DMS53 treated with DMSO at 0.1 percent for 48 hours (cell line): Measurements from ENCODE around the gene RAP1GDS1.

ENCODE experiments used
- DNase-seq: peaks from one replicate; lab custom pipeline; 2025; ENCODE audit not compliant: unreplicated experiment; lab: John Stamatoyannopoulos, UW

Gene RAP1GDS1

GRCh38 chr4:98476891-98477290 lies 215.7 kb downstream of the RAP1GDS1 start:
- DNase-seq = no peak

GRCh38 chr4:98479590-98479989 lies 218.4 kb downstream of the RAP1GDS1 start:
- peak; percentile 1 for DNase-seq

- DNase-seq = no peak
These were observed 219.4 kb downstream of the RAP1GDS1 start for GRCh38 chr4:98480535-98480934.

GRCh38 chr4:98481167-98481566 lies 220.0 kb downstream of the RAP1GDS1 start:
- no peak for DNase-seq

GRCh38 chr4:98482503-98482846 lies 221.3 kb downstream of the RAP1GDS1 start:
- no peak for DNase-seq

GRCh38 chr4:98482847-98483806 lies 221.9 kb downstream of the RAP1GDS1 start:
- DNase-seq = no peak

- no peak for DNase-seq
These were observed 222.8 kb downstream of the RAP1GDS1 start for GRCh38 chr4:98484031-98484430.

GRCh38 chr4:98485816-98486345 lies 224.7 kb downstream of the RAP1GDS1 start:
- DNase-seq = no peak

- DNase-seq = no peak
These were observed 229.1 kb downstream of the RAP1GDS1 start for GRCh38 chr4:98490251-98490650.

GRCh38 chr4:98491899-98492559 lies 230.8 kb downstream of the RAP1GDS1 start:
- no peak for DNase-seq

GRCh38 chr4:98493296-98493695 lies 232.1 kb downstream of the RAP1GDS1 start:
- DNase-seq = no peak
